NCI-H128 (cell line): ENCODE results near the gene DNAJB8.

Experiments
- DNase-seq: peaks from one replicate; lab custom pipeline; 2025; ENCODE audit not compliant: unreplicated experiment; lab: John Stamatoyannopoulos, UW

Gene DNAJB8

GRCh38 chr3:128484404-128485281 lies 18.0 kb upstream of the DNAJB8 start:
- DNase-seq: no peak

GRCh38 chr3:128483657-128484403 lies 17.1 kb upstream of the DNAJB8 start:
- no peak for DNase-seq

GRCh38 chr3:128482666-128483656 lies 16.3 kb upstream of the DNAJB8 start:
- no peak for DNase-seq

GRCh38 chr3:128482175-128482574 lies 15.5 kb upstream of the DNAJB8 start:
- no peak for DNase-seq

- DNase-seq: no peak
Observed at GRCh38 chr3:128481438-128481942, 14.8 kb upstream of the DNAJB8 start.

GRCh38 chr3:128480717-128481437 lies 14.2 kb upstream of the DNAJB8 start:
- no peak for DNase-seq

GRCh38 chr3:128480278-128480677 lies 13.6 kb upstream of the DNAJB8 start:
- no peak for DNase-seq

- no peak for DNase-seq
Observed at GRCh38 chr3:128479558-128480086, 12.9 kb upstream of the DNAJB8 start.

GRCh38 chr3:128478576-128479506 lies 12.2 kb upstream of the DNAJB8 start:
- DNase-seq: no peak

GRCh38 chr3:128476659-128477058 lies 10.0 kb upstream of the DNAJB8 start:
- no peak for DNase-seq

- DNase-seq: no peak
Observed at GRCh38 chr3:128475355-128475754, 8.7 kb upstream of the DNAJB8 start.

GRCh38 chr3:128473737-128474136 lies 7.0 kb upstream of the DNAJB8 start:
- no peak for DNase-seq

- DNase-seq: no peak
Observed at GRCh38 chr3:128473180-128473519, 6.5 kb upstream of the DNAJB8 start.

GRCh38 chr3:128472449-128473179 lies 5.9 kb upstream of the DNAJB8 start:
- DNase-seq: no peak

- no peak for DNase-seq
Observed at GRCh38 chr3:128471720-128472119, 5.0 kb upstream of the DNAJB8 start.

- no peak for DNase-seq
Observed at GRCh38 chr3:128471110-128471509, 4.4 kb upstream of the DNAJB8 start.

- no peak for DNase-seq
Observed at GRCh38 chr3:128470134-128470899, 3.6 kb upstream of the DNAJB8 start.

GRCh38 chr3:128469556-128469955 lies 2.9 kb upstream of the DNAJB8 start:
- DNase-seq: no peak
